RWPE2 (cell line): ENCODE measurements around the gene LRCH2.

Experiments
- ATAC-seq: fragments of 200-7000 bp; cut with Tn5 transposase; 3 replicates; pipeline ENCODE4 v1.9.1; 2021; ENCODE audit warnings: low read depth
- DNase-seq: peaks from one replicate; pipeline ENCODE4 v3.0.0-alpha.2; 2020; ENCODE audit warnings: low spot score
- H3K27ac ChIP-seq: fragments of 450-650 bp; 2 replicates; pipeline ENCODE4 v1.5.1; 2017; ENCODE audit warnings: mild to moderate bottlenecking; ENCODE audit not compliant: poor library complexity, severe bottlenecking
- H3K27me3 ChIP-seq: fragments of 250-450 bp; sonication (Bioruptor Pico); 2 replicates; pipeline ENCODE4 v1.5.1; 2021; ENCODE audit warnings: mild to moderate bottlenecking, moderate library complexity; ENCODE audit not compliant: insufficient read depth, poor library complexity, severe bottlenecking
- H3K36me3 ChIP-seq: fragments of 250-450 bp; sonication (Bioruptor Pico); 2 replicates; pipeline ENCODE4 v1.5.1; 2020; ENCODE audit warnings: low read depth, mild to moderate bottlenecking, moderate library complexity
- H3K4me1 ChIP-seq: fragments of 250-450 bp; sonication (Bioruptor Pico); 2 replicates; pipeline ENCODE4 v1.5.1; 2021; ENCODE audit warnings: mild to moderate bottlenecking, moderate library complexity; ENCODE audit not compliant: insufficient read depth, poor library complexity, severe bottlenecking
- H3K4me3 ChIP-seq: fragments of 250-450 bp; sonication (Bioruptor Pico); 2 replicates; pipeline ENCODE4 v1.5.1; 2021; ENCODE audit warnings: mild to moderate bottlenecking, moderate library complexity; ENCODE audit not compliant: severe bottlenecking
- H3K9me3 ChIP-seq: fragments of 250-450 bp; sonication (Bioruptor Pico); 2 replicates; pipeline ENCODE4 v1.5.1; 2021; ENCODE audit warnings: mild to moderate bottlenecking, moderate library complexity; ENCODE audit not compliant: severe bottlenecking
- TF ChIP-seq, protein P1 (sequence below): fragments of 450-650 bp; IDR thresholded peaks from one replicate; pipeline ENCODE4 v1.5.1; 2017; ENCODE audit warnings: mild to moderate bottlenecking, moderate library complexity; ENCODE audit not compliant: poor library complexity, severe bottlenecking

The LRCH2 gene

DNA sequence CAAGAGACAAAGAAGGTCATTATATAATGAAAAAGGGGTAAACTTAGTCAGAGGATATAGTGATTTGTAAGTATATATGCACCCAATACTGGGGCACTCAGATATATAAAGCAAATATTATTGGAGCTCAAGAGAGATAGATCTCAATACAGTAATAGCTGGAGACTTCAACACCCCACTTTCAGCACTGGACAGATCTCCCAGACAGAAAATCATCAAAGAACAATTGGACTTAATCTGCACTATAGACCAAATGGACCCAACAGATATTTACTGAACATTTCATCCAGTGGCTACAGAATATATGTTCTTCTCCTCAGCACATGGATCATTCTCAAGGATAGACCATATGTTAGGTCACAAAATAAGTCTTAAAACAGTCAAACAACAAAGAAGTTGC, 91.8 kb downstream of the LRCH2 start:
- H3K4me3 ChIP-seq = no peak overlapping the region
- H3K4me1 ChIP-seq = no peaks in the 10 kb centered on the region
- H3K36me3 ChIP-seq = no peaks in the 10 kb centered on the region
- no peak for DNase-seq
- H3K27me3 ChIP-seq = no peaks in the 10 kb centered on the region
- TF ChIP-seq, protein P1, sequence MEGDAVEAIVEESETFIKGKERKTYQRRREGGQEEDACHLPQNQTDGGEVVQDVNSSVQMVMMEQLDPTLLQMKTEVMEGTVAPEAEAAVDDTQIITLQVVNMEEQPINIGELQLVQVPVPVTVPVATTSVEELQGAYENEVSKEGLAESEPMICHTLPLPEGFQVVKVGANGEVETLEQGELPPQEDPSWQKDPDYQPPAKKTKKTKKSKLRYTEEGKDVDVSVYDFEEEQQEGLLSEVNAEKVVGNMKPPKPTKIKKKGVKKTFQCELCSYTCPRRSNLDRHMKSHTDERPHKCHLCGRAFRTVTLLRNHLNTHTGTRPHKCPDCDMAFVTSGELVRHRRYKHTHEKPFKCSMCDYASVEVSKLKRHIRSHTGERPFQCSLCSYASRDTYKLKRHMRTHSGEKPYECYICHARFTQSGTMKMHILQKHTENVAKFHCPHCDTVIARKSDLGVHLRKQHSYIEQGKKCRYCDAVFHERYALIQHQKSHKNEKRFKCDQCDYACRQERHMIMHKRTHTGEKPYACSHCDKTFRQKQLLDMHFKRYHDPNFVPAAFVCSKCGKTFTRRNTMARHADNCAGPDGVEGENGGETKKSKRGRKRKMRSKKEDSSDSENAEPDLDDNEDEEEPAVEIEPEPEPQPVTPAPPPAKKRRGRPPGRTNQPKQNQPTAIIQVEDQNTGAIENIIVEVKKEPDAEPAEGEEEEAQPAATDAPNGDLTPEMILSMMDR = no peak
- no peak for ATAC-seq
- H3K27ac ChIP-seq = no peak overlapping the region
- H3K9me3 ChIP-seq = no peaks in the 10 kb centered on the region

DNA sequence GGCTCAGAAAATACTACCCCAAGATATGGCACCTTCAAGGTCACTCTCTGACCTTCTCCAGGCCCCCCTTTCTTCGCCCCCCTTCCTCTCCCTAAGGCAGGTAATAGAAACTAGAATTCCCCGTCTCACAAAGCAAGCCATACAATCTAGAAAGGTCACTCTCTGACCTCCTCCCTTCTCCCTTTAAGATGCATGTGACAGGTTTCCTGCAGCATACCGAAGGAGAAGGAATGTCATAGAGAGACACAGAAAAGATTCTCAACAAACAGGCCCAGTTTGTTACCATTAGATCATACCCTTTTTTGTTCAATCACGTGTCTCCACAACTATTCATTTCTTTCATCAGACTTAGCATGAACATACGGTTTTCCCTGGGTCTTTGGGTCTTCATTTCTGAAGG, 95.9 kb downstream of the LRCH2 start:
- no peaks in the 10 kb centered on the region for H3K27me3 ChIP-seq
- TF ChIP-seq, protein P1 = no peak
- no peaks in the 10 kb centered on the region for H3K36me3 ChIP-seq
- DNase-seq (no peak), ATAC-seq (no peak)
- H3K27ac ChIP-seq = no peak overlapping the region
- H3K4me3 ChIP-seq = no peak overlapping the region
- no peaks in the 10 kb centered on the region for H3K9me3 ChIP-seq
- no peaks in the 10 kb centered on the region for H3K4me1 ChIP-seq

DNA sequence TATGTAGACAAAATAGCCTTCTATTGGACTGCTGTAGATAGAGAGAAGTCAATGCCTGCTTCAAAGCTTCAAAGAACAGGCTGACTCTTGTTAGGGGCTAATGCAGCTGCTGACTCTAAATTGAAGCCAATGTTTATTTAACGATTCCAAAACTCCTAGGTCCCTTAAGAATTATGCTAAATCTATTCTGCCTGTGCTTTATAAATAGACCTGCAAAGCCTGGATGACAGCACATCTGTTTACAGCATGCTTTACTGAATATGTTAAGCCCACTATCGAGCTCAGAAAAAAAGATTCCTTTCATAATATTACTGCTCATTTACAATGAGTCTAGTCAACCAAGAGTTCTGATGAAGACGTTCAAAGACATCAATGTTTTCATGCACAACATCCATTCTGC, 99.5 kb downstream of the LRCH2 start:
- no peak for DNase-seq
- no peaks in the 10 kb centered on the region for H3K9me3 ChIP-seq
- TF ChIP-seq, protein P1 = no peak
- no peaks in the 10 kb centered on the region for H3K4me1 ChIP-seq
- H3K27me3 ChIP-seq = no peaks in the 10 kb centered on the region
- no peak overlapping the region for H3K4me3 ChIP-seq
- H3K36me3 ChIP-seq = no peaks in the 10 kb centered on the region
- ATAC-seq = no peak
- H3K27ac ChIP-seq = no peak overlapping the region

DNA sequence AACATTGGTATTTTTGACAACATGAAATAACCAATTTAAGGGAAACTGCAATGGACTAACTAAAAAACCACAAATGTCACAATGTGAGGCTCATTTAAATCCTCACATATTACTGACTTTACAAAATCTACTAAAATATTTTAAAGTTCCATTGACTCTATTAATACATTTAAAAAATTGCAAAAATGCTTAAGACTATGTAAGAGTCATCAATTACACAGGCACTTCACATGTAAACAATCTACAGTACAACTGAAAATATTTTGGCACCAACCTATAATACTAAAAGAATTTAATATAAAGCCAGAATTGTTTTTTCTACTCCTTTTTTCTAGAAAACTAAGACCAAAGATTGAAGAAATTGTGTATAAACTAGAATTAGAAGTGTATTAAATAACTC, 121.5 kb downstream of the LRCH2 start:
- Histone ChIP-seq H3K27me3 (no peaks in the 10 kb centered on the region), H3K9me3 (no peaks in the 10 kb centered on the region), H3K36me3 (no peaks in the 10 kb centered on the region), H3K4me1 (no peaks in the 10 kb centered on the region), H3K27ac (no peak overlapping the region), H3K4me3 (no peak overlapping the region)
- ATAC-seq (no peak), DNase-seq (no peak)
- TF ChIP-seq, protein P1 = no peak

DNA sequence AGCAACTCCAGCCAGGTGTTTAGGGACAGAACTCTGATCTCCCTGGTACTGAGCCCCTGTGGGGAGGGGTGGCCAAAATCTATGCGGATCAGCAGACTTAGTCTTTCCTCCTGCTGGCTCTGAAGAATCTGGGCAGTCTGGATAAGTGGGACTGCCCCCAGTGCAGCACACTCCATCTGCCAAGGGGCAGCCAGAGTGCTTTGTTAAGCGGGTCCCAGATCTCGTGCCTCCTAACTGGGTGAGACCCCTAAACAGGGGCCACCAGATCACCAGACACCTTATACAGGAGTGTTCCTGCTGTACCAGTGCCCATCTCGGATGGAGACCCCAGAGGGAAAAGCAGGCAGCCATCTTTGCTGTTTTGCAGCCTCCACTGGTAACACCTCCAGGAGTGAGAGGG, 135.0 kb downstream of the LRCH2 start:
- DNase-seq (no peak), ATAC-seq (no peak)
- H3K4me3 ChIP-seq = no peak overlapping the region
- no peaks in the 10 kb centered on the region for H3K4me1 ChIP-seq
- H3K9me3 ChIP-seq = no peaks in the 10 kb centered on the region
- no peaks in the 10 kb centered on the region for H3K36me3 ChIP-seq
- H3K27me3 ChIP-seq = no peaks in the 10 kb centered on the region
- TF ChIP-seq, protein P1 = no peak
- no peak overlapping the region for H3K27ac ChIP-seq
